HS-5 (cell line): Measurements from ENCODE around the gene NBAS.

Experiments used
- DNase-seq: peaks from one replicate; pipeline ENCODE4 v3.0.0-alpha.2; 2012; ENCODE audit warnings: low read depth

Gene NBAS

GRCh38 chr2:15560988-15561573 is at the start of gene NBAS:
TSS of gene NBAS (minus strand) at chr2:15561334. CDS start at chr2:15561304, 30 bp downstream.
- peak; percentile 67 for DNase-seq

GRCh38 chr2:15610430-15610952 is 49.4 kb upstream of the NBAS start:
- no peak for DNase-seq

- no peak for DNase-seq
These were observed 48.4 kb upstream of the NBAS start for GRCh38 chr2:15609341-15610042.

DNA sequence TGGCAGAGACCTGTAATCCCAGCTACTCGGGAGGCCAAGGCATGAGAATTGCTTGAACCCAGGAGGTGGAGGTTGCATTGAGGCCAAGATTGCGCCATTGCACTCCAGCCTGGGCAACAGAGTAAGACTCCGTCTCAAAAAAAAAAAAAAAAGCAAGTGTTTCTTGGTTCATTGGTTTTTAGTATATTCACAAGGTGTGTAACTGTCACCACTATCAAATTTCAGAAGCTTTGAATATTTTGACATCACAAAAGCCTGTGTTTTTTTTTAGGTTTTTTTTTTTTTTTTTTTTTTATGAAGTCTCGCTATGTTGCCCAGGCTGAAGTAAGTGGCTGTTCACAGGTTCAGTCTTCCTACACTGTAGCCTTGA is 47.2 kb upstream of the NBAS start:
- no peak for DNase-seq

DNA sequence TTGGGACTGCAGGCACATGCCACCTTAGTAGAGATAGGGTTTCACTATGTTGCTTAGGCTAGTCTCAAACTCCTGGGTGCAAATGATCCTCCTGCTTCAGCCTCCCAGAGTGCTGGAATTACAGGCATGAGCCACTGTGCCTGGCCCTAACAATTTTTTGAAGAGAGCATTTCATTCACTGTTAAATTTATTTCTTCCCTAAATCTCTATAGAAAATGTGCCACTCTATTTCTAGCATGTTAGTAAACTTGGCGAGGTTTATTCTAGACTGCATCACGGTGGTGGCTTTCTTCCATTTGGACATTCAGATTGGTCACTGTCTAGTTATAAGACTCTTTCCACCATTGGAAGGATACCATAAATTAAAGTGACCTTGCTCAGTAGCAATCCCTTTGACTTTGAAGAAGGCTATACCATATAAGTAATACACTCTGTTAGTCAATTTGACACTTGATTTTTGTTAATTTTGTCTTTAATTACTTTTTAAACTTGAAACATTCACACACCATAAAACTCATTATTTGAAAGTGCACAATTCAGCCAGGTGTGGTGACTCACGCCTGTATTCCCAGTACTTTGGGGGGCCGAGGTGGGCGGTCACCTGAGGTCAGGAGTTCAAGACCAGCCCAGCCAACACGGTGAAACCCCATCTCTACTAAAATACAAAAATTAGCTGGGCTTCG is 46.7 kb upstream of the NBAS start:
- DNase-seq = no peak

DNA sequence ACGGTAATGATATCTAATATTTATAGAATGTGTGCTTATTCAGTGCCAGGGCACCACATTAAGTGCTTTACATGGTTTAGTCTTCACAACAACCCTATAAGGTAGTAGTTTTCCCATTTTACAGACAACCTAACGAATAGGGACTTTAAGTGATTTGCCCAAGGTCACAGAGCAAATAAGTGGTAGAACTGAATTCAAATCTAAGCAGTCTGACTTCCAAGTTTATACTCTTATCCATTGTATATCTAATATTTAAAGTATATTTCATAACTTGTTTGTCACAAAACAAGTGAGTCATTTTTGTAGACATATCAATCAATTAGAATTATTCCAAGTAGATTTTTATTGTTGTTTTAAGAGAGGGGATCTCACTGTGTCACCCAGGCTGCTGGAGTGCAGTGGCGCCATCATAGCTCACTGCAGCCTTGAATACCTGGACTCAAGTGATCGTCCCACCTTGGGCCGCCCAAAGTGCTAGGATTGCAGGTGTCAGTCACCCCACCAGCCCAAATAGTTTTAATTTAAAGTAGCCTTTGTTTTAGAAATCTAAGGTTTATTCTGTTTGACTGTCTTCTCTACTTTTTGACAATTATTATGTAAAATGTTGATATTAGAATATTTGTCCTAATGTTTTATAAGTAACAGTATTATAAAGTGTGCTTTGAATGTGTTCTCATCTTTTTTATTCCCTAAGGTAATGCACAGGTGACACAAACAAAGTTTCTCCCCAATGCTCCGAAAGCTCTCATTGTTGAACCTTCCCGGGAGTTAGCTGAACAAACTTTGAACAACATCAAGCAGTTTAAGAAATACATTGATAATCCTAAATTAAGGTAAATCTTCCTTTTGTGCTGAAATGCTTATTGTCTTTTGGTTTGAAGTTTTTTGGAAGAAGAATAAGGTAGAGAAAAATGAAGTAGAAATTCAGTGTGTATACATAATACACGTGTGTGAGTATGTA is 45.6 kb upstream of the NBAS start:
- DNase-seq = no peak

GRCh38 chr2:15605721-15606120 is 44.6 kb upstream of the NBAS start:
- no peak for DNase-seq

GRCh38 chr2:15603948-15604347 is 42.8 kb upstream of the NBAS start:
- DNase-seq = no peak

DNA sequence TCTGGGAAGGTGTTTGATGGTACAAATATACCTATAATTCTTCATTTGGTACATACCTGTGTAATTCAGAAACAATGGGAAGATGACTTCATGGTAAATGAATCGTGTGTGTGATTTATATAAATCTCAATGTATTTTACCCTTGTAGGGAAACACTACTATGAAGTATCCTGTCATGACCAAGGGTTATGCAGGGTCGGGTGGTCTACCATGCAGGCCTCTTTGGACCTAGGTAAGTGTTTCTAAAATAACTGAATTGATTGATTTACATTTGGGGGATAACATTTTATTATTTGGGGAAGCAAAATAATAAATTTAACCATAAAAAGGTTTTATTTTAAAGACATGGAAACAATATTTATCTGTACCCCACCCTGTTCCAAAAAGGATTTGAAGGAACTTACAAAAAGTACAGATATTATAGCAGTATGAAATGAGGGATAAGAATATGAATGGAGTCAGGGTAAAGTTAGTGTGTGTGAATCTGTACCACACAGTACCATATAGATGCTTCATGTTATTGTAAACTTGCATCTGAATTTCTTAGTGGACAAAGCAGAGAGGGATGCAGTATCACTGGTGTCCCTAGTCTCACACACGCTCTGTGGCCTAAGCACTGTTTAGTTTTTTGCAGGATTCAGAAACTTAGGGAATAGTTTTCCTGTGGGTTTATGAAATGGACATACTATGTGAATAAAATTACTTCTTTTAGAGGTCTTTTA is 42.1 kb upstream of the NBAS start:
- no peak for DNase-seq

GRCh38 chr2:15602393-15602792 is 41.3 kb upstream of the NBAS start:
- DNase-seq = no peak

DNA sequence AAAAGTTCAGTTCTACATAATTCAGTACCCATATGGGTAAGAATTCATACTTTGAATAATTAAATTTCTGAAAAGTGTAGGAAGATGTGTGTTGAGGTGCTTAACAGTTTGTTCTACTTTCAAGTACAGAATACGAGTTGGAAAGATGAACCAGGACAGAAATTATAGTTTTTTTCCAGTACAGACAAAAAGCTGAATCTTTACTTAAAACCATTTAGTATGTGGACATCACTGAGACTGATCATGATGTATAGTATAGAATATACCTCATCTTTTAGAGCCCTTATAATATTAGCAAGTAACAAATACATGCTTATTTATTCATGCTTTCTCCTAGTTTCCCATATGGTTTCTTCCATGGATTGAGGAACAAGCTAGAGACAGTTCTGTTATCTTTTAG is 40.5 kb upstream of the NBAS start:
- DNase-seq = no peak

GRCh38 chr2:15599994-15600393 is 38.9 kb upstream of the NBAS start:
- no peak for DNase-seq

- DNase-seq = no peak
These were observed 35.8 kb upstream of the NBAS start for GRCh38 chr2:15596968-15597367.

GRCh38 chr2:15596350-15596749 is 35.2 kb upstream of the NBAS start:
- no peak for DNase-seq

DNA sequence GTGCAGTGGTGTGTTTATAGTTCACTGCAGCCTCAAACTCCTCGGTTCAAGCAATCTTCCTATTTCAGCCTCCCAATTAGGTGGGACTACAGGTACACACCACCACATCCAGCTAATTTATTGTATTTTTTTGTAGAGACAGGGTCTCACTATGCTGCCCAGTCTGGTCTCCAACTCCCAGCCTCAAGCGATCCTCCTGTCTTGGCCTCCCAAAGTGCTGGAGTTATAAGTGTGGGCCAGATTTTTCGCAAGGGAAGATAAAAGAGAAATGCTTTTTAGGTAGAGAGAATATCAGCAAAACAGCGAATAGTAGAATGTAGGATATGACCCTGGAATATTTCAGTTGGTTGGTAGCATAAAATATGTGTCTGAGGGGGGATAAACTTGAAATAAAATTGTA is 34.8 kb upstream of the NBAS start:
- DNase-seq = no peak

- DNase-seq = no peak
These were observed 34.3 kb upstream of the NBAS start for GRCh38 chr2:15595342-15595905.

GRCh38 chr2:15594291-15595256 is 33.4 kb upstream of the NBAS start:
- DNase-seq = no peak

DNA sequence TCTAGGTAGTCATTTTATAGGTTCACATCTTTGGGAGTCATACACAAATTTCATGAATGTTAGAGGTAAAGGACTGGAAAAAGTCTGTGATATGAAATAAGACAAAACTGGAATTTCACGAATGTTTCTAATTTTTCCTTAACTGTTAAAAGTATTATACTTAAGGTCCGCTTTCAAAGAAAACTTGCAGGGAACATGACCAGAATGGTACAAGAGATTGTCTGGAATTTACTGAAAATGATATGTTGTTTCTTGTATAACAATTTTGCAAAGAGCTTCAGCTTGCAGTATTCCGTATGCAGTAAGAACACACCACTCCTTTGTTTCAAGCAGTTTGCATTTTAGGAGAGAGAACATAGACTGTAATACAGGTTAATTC is 32.2 kb upstream of the NBAS start:
- no peak for DNase-seq

- DNase-seq = peak; percentile 47
These were observed 30.7 kb upstream of the NBAS start, which contains the start of gene DDX1 for GRCh38 chr2:15591692-15592463. TSS of gene DDX1 (plus strand) at chr2:15591868. CDS start at chr2:15591934, 66 bp downstream.
